PC-3 (cell line): ENCODE data around the gene NEK11. TPM values are rescaled to one million over a fixed set of nuclear protein-coding genes. Genes with fewer than 3 reads are reported as not detected.
"Not testable (repeated sequence)": the region's sequence is repeated elsewhere in the genome, so short reads cannot be mapped to it uniquely, and the experiment has no call there.

Experiments used
- ATAC-seq: fragments of 200-7000 bp; cut with Tn5 transposase; 2 replicates; pipeline ENCODE4 v1.9.1; 2020; ENCODE audit warnings: mild to moderate bottlenecking, moderate library complexity
- BruUV-seq: library from RNA; stranded (reverse); fragments of 400-500 nt; replicated peaks from 2 replicates; lab custom pipeline; 2021; lab: Mats Ljungman, UMichigan
- CTCF ChIA-PET: fragments of 300-600 bp; sonication (Branson Sonifier 250); formaldehyde crosslinking; loops from one replicate; lab custom pipeline; 2022; ENCODE audit warnings: antibody characterized with exemption; lab: Charles Lee
- POLR2A ChIA-PET: fragments of 300-600 bp; sonication (Branson Sonifier 250); formaldehyde crosslinking; loops from one replicate; lab custom pipeline; 2022; ENCODE audit warnings: antibody characterized with exemption; ENCODE audit not compliant: unreplicated experiment; lab: Charles Lee
- DNase-seq: peaks from one replicate; pipeline ENCODE4 v3.0.0-alpha.2; 2015
- H2AFZ ChIP-seq: fragments of 300-600 bp; sonication (generic); 2 replicates; pipeline ENCODE4 v1.6.0; 2016; ENCODE audit warnings: antibody characterized with exemption, low read length
- H3F3A ChIP-seq: fragments of 300-600 bp; sonication (generic); one replicate; pipeline ENCODE4 v1.6.0; 2017; ENCODE audit warnings: antibody characterized with exemption, low read length, control low read depth, mild to moderate bottlenecking; ENCODE audit not compliant: unreplicated experiment
- H3K27ac ChIP-seq: fragments of 300-600 bp; sonication (generic); 2 replicates; pipeline ENCODE4 v1.5.1; 2016; ENCODE audit warnings: mild to moderate bottlenecking, low read length
- H3K27me3 ChIP-seq: fragments of 300-600 bp; sonication (generic); 2 replicates; pipeline ENCODE4 v1.6.1; 2016; ENCODE audit warnings: low read length, mixed read lengths
- H3K36me3 ChIP-seq: fragments of 300-600 bp; sonication (generic); 2 replicates; pipeline ENCODE4 v1.6.1; 2016; ENCODE audit warnings: low read depth, mixed run types, low read length, mixed read lengths
- H3K4me1 ChIP-seq: fragments of 300-600 bp; sonication (generic); 2 replicates; pipeline ENCODE4 v1.5.1; 2016; ENCODE audit warnings: low read length; ENCODE audit not compliant: insufficient read depth
- H3K4me2 ChIP-seq: fragments of 300-600 bp; sonication (generic); 2 replicates; pipeline ENCODE4 v1.6.0; 2016; ENCODE audit warnings: low read length
- H3K4me3 ChIP-seq: fragments of 300-600 bp; sonication (generic); 2 replicates; pipeline ENCODE4 v1.5.1; 2016; ENCODE audit warnings: mild to moderate bottlenecking, low read length, mixed read lengths
- H3K79me2 ChIP-seq: fragments of 300-600 bp; sonication (generic); 2 replicates; pipeline ENCODE4 v1.6.1; 2017; ENCODE audit warnings: low read length, mixed read lengths
- H3K9ac ChIP-seq: fragments of 300-600 bp; sonication (generic); 2 replicates; pipeline ENCODE4 v1.6.0; 2016; ENCODE audit warnings: mild to moderate bottlenecking, low read length
- H3K9me2 ChIP-seq: fragments of 300-600 bp; sonication (generic); replicated peaks from 2 replicates; pipeline ENCODE4 v1.6.1; 2016; ENCODE audit warnings: mixed run types, low read length, mixed read lengths
- H3K9me3 ChIP-seq: fragments of 300-600 bp; sonication (generic); 2 replicates; pipeline ENCODE4 v1.6.1; 2016; ENCODE audit warnings: low read length, mixed read lengths
- H4K20me1 ChIP-seq: fragments of 300-600 bp; sonication (generic); 2 replicates; pipeline ENCODE4 v1.6.1; 2016; ENCODE audit warnings: low read length, mixed read lengths
- CTCF ChIP-seq: fragments of 300-600 bp; sonication (generic); conservative IDR thresholded peaks from 2 replicates; pipeline ENCODE4 v1.5.1; 2017; ENCODE audit warnings: antibody characterized with exemption, low read depth, mild to moderate bottlenecking, low read length
- EZH2 ChIP-seq: fragments of 300-600 bp; sonication (generic); IDR thresholded peaks from one replicate; pipeline ENCODE4 v1.6.1; 2017; ENCODE audit warnings: antibody characterized with exemption, mild to moderate bottlenecking, low read length; ENCODE audit not compliant: unreplicated experiment
- EZH2phosphoT487 ChIP-seq: fragments of 300-600 bp; sonication (generic); IDR thresholded peaks from 2 replicates; pipeline ENCODE4 v1.6.1; 2018; ENCODE audit warnings: mild to moderate bottlenecking, antibody characterized with exemption, low read length, borderline replicate concordance
- intact Hi-C: fragments of 100-400 bp; cut with micrococcal nuclease; formaldehyde crosslinking; loops from 2 replicates; pipeline ENCODE4 v1.9.0; 2023
- total RNA-seq: library from RNA; depleted of rRNA; stranded (reverse); fragments of >200 nt; gene quantifications from 2 replicates; pipeline ENCODE4 v1.2.3, GENCODE V29; 2014

The NEK11 gene
- total RNA-seq, 1 experiment from 2014 or later: 3.1 TPM

- Histone ChIP-seq H3K27ac (peak overlapping the region; percentile 63), H3K9me3 (no peaks in the 10 kb centered on the region), H4K20me1 (0 out of 2 replicates have a peak, but pooled peaks cover 6% of the 10 kb centered on the region), H3K9me2 (no peaks in the 10 kb centered on the region), H3K79me2 (no peaks in the 10 kb centered on the region), H3K9ac (no peak overlapping the region), H2AFZ (no peak overlapping the region), H3K4me3 (no peak overlapping the region), H3K27me3 (no peaks in the 10 kb centered on the region), H3K36me3 (no peaks in the 10 kb centered on the region), H3F3A (peaks cover 3% of the 10 kb centered on the region), H3K4me2 (peak overlapping the region; percentile 65), H3K4me1 (peaks cover 31% of the 10 kb centered on the region)
- peak; percentile 96 for ATAC-seq
- DNase-seq: peak; percentile 87
- POLR2A ChIA-PET: interaction anchor here (0.8 kb wide), 1 partner anchor 345 kb away, joined by 5 read pairs; the partner anchor contains the start of gene NUDT16
- intact Hi-C loops: loop anchor here (1.0 to 10.0 kb wide), 4 partner anchors 106 to 991 kb away; no protein-coding TSS in a partner anchor
- no TSS peak for BruUV-seq
- CTCF ChIA-PET: interaction anchor here (0.7 kb wide), 1 partner anchor 367 kb away, joined by 3 read pairs; no protein-coding TSS in a partner anchor
- TF ChIP-seq EZH2phosphoT487 (no peak), EZH2 (no peak), CTCF (no peak)
Observed at GRCh38 chr3:131036200-131036816, 9.6 kb downstream of the NEK11 start.

DNA sequence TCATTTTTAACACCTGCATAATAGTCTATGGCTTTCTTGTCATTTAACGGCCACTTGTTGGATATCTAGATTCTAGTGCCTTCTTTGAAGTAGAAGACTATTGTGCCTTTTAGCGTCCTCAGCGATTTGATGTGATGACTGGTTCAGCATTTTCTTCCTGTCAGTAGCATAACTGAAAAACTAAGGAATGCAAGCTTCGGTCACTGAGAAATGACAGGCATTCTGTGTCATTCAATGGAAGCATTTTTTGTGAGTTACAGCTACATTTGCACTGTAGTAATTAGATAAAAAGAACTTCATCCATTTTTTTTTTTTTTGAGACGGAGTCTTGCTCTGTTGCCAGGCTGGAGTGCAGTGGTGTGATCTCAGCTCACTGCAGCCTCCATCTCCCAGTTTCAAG is 10.3 kb downstream of the NEK11 start:
- Histone ChIP-seq H3K9me3 (no peaks in the 10 kb centered on the region), H3K4me3 (no peak overlapping the region), H3K36me3 (no peaks in the 10 kb centered on the region), H3K4me2 (0 out of 2 replicates have a peak overlapping the region, but pooled peaks have one; percentile 38), H3K27ac (no peak overlapping the region), H4K20me1 (0 out of 2 replicates have a peak, but pooled peaks cover 6% of the 10 kb centered on the region), H3K27me3 (no peaks in the 10 kb centered on the region), H3K4me1 (peaks cover 31% of the 10 kb centered on the region), H3K9ac (no peak overlapping the region), H2AFZ (no peak overlapping the region), H3F3A (peaks cover 3% of the 10 kb centered on the region), H3K79me2 (no peaks in the 10 kb centered on the region), H3K9me2 (no peaks in the 10 kb centered on the region)
- TF ChIP-seq EZH2 (no peak), CTCF (no peak), EZH2phosphoT487 (no peak)
- POLR2A ChIA-PET: interaction anchor here (0.8 kb wide), 1 partner anchor 344 kb away, joined by 5 read pairs; the partner anchor contains the start of gene NUDT16
- ATAC-seq (no peak), DNase-seq (no peak)
- CTCF ChIA-PET: no interaction called here
- no TSS peak for BruUV-seq
- intact Hi-C loops: loop anchor here (1.0 to 10.0 kb wide), 4 partner anchors 105 to 990 kb away; no protein-coding TSS in a partner anchor

- H2AFZ ChIP-seq: no peak overlapping the region
- H3K9me3 ChIP-seq: no peaks in the 10 kb centered on the region
- ChIA-PET POLR2A (no interaction called here), CTCF (no interaction called here)
- intact Hi-C loops: loop anchor here (5.0 to 10.0 kb wide), 3 partner anchors 186 to 989 kb away; no protein-coding TSS in a partner anchor
- H3K27me3 ChIP-seq: no peaks in the 10 kb centered on the region
- TF ChIP-seq EZH2phosphoT487: no peak
- no peak for TF ChIP-seq CTCF
- no peak for TF ChIP-seq EZH2
- no peak overlapping the region for H3K27ac ChIP-seq
- H3K9me2 ChIP-seq: no peaks in the 10 kb centered on the region
- ATAC-seq: no peak; the same call in 1 of the 2 replicates
- no peak overlapping the region for H3K4me3 ChIP-seq
- BruUV-seq: no TSS peak
- peak overlapping the region; percentile 46 for H3K4me2 ChIP-seq
- 0 out of 2 replicates have a peak, but pooled peaks cover 6% of the 10 kb centered on the region for H4K20me1 ChIP-seq
- peaks cover 31% of the 10 kb centered on the region for H3K4me1 ChIP-seq
- no peaks in the 10 kb centered on the region for H3K36me3 ChIP-seq
- DNase-seq: peak; percentile 65
- H3F3A ChIP-seq: peaks cover 3% of the 10 kb centered on the region
- no peaks in the 10 kb centered on the region for H3K79me2 ChIP-seq
- no peak overlapping the region for H3K9ac ChIP-seq
Observed at GRCh38 chr3:131038326-131038725, 11.6 kb downstream of the NEK11 start.

GRCh38 chr3:131042271-131042985 is 15.8 kb downstream of the NEK11 start:
- H2AFZ ChIP-seq, H3K9me2 ChIP-seq, H3F3A ChIP-seq, H3K4me2 ChIP-seq, H3K9ac ChIP-seq, DNase-seq, H3K4me3 ChIP-seq, H3K36me3 ChIP-seq, ATAC-seq, intact Hi-C loops, H3K9me3 ChIP-seq, H3K4me1 ChIP-seq, H4K20me1 ChIP-seq, H3K27ac ChIP-seq, H3K79me2 ChIP-seq, BruUV-seq, H3K27me3 ChIP-seq, POLR2A ChIA-PET, CTCF ChIA-PET: not testable (repeated sequence)
